C4-2B (cell line): ENCODE results near the gene TIAM2.

ENCODE experiments used
- ZFX ChIP-seq: fragments of 450-650 bp; IDR thresholded peaks from 2 replicates; pipeline ENCODE4 v1.6.1; 2017
- TF ChIP-seq, protein P1 (sequence below): fragments of 450-650 bp; conservative IDR thresholded peaks from 2 replicates; pipeline ENCODE4 v1.5.1; 2017; ENCODE audit warnings: mild to moderate bottlenecking

DNA sequence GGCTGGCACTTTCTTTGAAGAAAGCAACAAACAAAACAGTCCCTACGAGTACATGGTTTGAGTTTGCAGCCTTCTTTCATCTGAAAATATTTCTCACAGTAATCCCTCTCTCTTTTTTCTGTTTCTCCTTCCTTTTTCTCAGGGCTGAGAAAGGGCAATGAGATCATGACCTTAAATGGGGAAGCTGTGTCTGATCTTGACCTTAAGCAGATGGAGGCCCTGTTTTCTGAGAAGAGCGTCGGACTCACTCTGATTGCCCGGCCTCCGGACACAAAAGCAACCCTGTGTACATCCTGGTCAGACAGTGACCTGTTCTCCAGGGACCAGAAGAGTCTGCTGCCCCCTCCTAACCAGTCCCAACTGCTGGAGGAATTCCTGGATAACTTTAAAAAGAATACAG is 188.0 kb downstream of the TIAM2 start:
- TF ChIP-seq, protein P1, sequence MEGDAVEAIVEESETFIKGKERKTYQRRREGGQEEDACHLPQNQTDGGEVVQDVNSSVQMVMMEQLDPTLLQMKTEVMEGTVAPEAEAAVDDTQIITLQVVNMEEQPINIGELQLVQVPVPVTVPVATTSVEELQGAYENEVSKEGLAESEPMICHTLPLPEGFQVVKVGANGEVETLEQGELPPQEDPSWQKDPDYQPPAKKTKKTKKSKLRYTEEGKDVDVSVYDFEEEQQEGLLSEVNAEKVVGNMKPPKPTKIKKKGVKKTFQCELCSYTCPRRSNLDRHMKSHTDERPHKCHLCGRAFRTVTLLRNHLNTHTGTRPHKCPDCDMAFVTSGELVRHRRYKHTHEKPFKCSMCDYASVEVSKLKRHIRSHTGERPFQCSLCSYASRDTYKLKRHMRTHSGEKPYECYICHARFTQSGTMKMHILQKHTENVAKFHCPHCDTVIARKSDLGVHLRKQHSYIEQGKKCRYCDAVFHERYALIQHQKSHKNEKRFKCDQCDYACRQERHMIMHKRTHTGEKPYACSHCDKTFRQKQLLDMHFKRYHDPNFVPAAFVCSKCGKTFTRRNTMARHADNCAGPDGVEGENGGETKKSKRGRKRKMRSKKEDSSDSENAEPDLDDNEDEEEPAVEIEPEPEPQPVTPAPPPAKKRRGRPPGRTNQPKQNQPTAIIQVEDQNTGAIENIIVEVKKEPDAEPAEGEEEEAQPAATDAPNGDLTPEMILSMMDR, result no peak
- TF ChIP-seq ZFX, result no peak
